HG03520 (cell line): ENCODE results near the gene CELF1.

ENCODE experiments used
- ATAC-seq: cut with Tn5 transposase; IDR thresholded peaks from one replicate; pipeline ENCODE4 v1.9.1; 2021; ENCODE audit warnings: mild to moderate bottlenecking, moderate library complexity; ENCODE audit not compliant: unreplicated experiment

Gene CELF1

GRCh38 chr11:47552566-47553405 lies at the start of gene CELF1:
CELF1 (minus strand) TSS chr11:47553132; CDS start chr11:47499523, 53,609 bp downstream.
- peak; percentile 91 for ATAC-seq

GRCh38 chr11:47599902-47600301 lies 47.0 kb upstream of the CELF1 start:
- no peak for ATAC-seq

- no peak for ATAC-seq
These were observed 43.0 kb upstream of the CELF1 start for GRCh38 chr11:47595967-47596366.

- ATAC-seq: no peak
These were observed 42.1 kb upstream of the CELF1 start for GRCh38 chr11:47595029-47595428.

GRCh38 chr11:47593934-47594855 lies 41.3 kb upstream of the CELF1 start, which contains the start of gene C1QTNF4:
C1QTNF4 (minus strand) TSS chr11:47594411; CDS start chr11:47590810, 3,601 bp downstream.
- no peak for ATAC-seq

- ATAC-seq: no peak
These were observed 40.6 kb upstream of the CELF1 start for GRCh38 chr11:47593492-47593933.

- ATAC-seq: no peak
These were observed 40.0 kb upstream of the CELF1 start for GRCh38 chr11:47592970-47593369.

GRCh38 chr11:47592251-47592650 lies 39.3 kb upstream of the CELF1 start:
- no peak for ATAC-seq

- ATAC-seq: no peak
These were observed 38.8 kb upstream of the CELF1 start for GRCh38 chr11:47591764-47592163.

GRCh38 chr11:47589977-47590861 lies 37.3 kb upstream of the CELF1 start:
- no peak for ATAC-seq

- ATAC-seq: no peak
These were observed 36.6 kb upstream of the CELF1 start for GRCh38 chr11:47589584-47589976.

GRCh38 chr11:47589118-47589517 lies 36.2 kb upstream of the CELF1 start:
- ATAC-seq: no peak

- ATAC-seq: no peak
These were observed 34.9 kb upstream of the CELF1 start for GRCh38 chr11:47587723-47588326.

- ATAC-seq: no peak
These were observed 34.2 kb upstream of the CELF1 start for GRCh38 chr11:47587039-47587716.

- ATAC-seq: no peak
These were observed 33.3 kb upstream of the CELF1 start, which contains the start of gene FAM180B for GRCh38 chr11:47586098-47586855. FAM180B (plus strand) TSS chr11:47586678; CDS start chr11:47586769, 91 bp downstream.

- ATAC-seq: no peak
These were observed 30.9 kb upstream of the CELF1 start for GRCh38 chr11:47583844-47584243.

- peak; percentile 93 for ATAC-seq
These were observed 25.9 kb upstream of the CELF1 start, which contains the start of the genes KBTBD4 and NDUFS3 for GRCh38 chr11:47578524-47579494. KBTBD4 (minus strand) TSS chr11:47578970; CDS start chr11:47578951, 19 bp downstream. NDUFS3 (plus strand) TSS chr11:47579074; CDS start chr11:47579092, 18 bp downstream.
